GM04504 (cell line): Measurements from ENCODE around the gene ZNF674.
"Not testable (repeated sequence)": the region's sequence is repeated elsewhere in the genome, so short reads cannot be mapped to it uniquely, and the experiment has no call there.

ENCODE experiments used
- DNase-seq: peaks from one replicate; pipeline ENCODE4 v3.0.0-alpha.2; 2012; ENCODE audit warnings: low read depth

Gene ZNF674

GRCh38 chrX:46569621-46570020 is 24.4 kb upstream of the ZNF674 start:
- DNase-seq = no peak

- DNase-seq = no peak
Measured at GRCh38 chrX:46567388-46567787, 22.2 kb upstream of the ZNF674 start.

- DNase-seq = no peak
Measured at GRCh38 chrX:46561824-46562657, 16.8 kb upstream of the ZNF674 start.

GRCh38 chrX:46559062-46559461 is 13.8 kb upstream of the ZNF674 start:
- no peak for DNase-seq

GRCh38 chrX:46554942-46555341 is 9.7 kb upstream of the ZNF674 start:
- DNase-seq = no peak

- no peak for DNase-seq
Measured at GRCh38 chrX:46553935-46554334, 8.7 kb upstream of the ZNF674 start.

GRCh38 chrX:46551494-46552128 is 6.4 kb upstream of the ZNF674 start:
- no peak for DNase-seq

- DNase-seq = no peak
Measured at GRCh38 chrX:46549914-46550313, 4.7 kb upstream of the ZNF674 start.

GRCh38 chrX:46547857-46548256 is 2.6 kb upstream of the ZNF674 start:
- peak; percentile 36 for DNase-seq

- DNase-seq = not testable (repeated sequence)
Measured at GRCh38 chrX:46544527-46544926, 694 bp downstream of the ZNF674 start.

- no peak for DNase-seq
Measured at GRCh38 chrX:46543441-46543840, 1.8 kb downstream of the ZNF674 start.

GRCh38 chrX:46531442-46531841 is 13.8 kb downstream of the ZNF674 start:
- DNase-seq = no peak

GRCh38 chrX:46530404-46530908 is 14.8 kb downstream of the ZNF674 start:
- DNase-seq = not testable (repeated sequence)

- DNase-seq = not testable (repeated sequence)
Measured at GRCh38 chrX:46529740-46530403, 15.3 kb downstream of the ZNF674 start.

- not testable (repeated sequence) for DNase-seq
Measured at GRCh38 chrX:46528640-46529039, 16.6 kb downstream of the ZNF674 start.

- DNase-seq = no peak
Measured at GRCh38 chrX:46506076-46506475, 39.1 kb downstream of the ZNF674 start.

GRCh38 chrX:46502848-46503247 is 42.4 kb downstream of the ZNF674 start:
- no peak for DNase-seq

- DNase-seq = no peak
Measured at GRCh38 chrX:46500054-46500453, 45.2 kb downstream of the ZNF674 start.

GRCh38 chrX:46488712-46489111 is 56.5 kb downstream of the ZNF674 start:
- no peak for DNase-seq

GRCh38 chrX:46485897-46486296 is 59.3 kb downstream of the ZNF674 start:
- DNase-seq = no peak

- not testable (repeated sequence) for DNase-seq
Measured at GRCh38 chrX:46478634-46479033, 66.6 kb downstream of the ZNF674 start.

- no peak for DNase-seq
Measured at GRCh38 chrX:46477435-46477834, 67.8 kb downstream of the ZNF674 start.

- DNase-seq = no peak
Measured at GRCh38 chrX:46465203-46465602, 80.0 kb downstream of the ZNF674 start.
